Activated CD4-positive, alpha-beta T cell treated with anti-CD3 and anti-CD28 coated beads, Interleukin-2, amount 50 U/mL, for 4 hours (primary cell): ENCODE data around the gene P4HA1.

Source experiments
- DNase-seq, 2 experiments: peaks; one replicate each; pipeline ENCODE4 v3.0.0-alpha.2; 2020

Gene P4HA1

GRCh38 chr10:72976886-72977285 lies 119.8 kb downstream of the P4HA1 start:
- no peak for DNase-seq
